Stimulated activated naive CD8-positive, alpha-beta T cell treated with anti-CD3 and anti-CD28 coated beads, Interleukin-15, amount 100 ng/mL, for 72 hours (primary cell): ENCODE results near the gene CYSLTR2.

Source experiments
- ATAC-seq: fragments of 150-1000 bp; cut with Tn5 transposase; 2 replicates; pipeline ENCODE4 v1.10.0; 2021; ENCODE audit warnings: mild to moderate bottlenecking, moderate library complexity
- DNase-seq, 2 donors: peaks; one replicate each; pipeline ENCODE4 v3.0.0; 2021 to 2022
- H3K27ac Mint-ChIP-seq, 2 donors: one replicate each; pipeline ENCODE4 v1.8.0; 2022; ENCODE audit warnings: mild to moderate bottlenecking in 2 of 2, mixed read lengths in 2 of 2, moderate library complexity in 2 of 2
- H3K27me3 Mint-ChIP-seq: one replicate; pipeline ENCODE4 v1.8.0; 2022; ENCODE audit warnings: mixed read lengths
- H3K4me1 Mint-ChIP-seq: one replicate; pipeline ENCODE4 v1.8.0; 2022; ENCODE audit warnings: mild to moderate bottlenecking, mixed read lengths
- H3K4me3 Mint-ChIP-seq, 2 donors: one replicate each; pipeline ENCODE4 v1.8.0; 2022; ENCODE audit warnings: mild to moderate bottlenecking in 2 of 2, mixed read lengths in 2 of 2, moderate library complexity in 1 of 2
- H3K9me3 Mint-ChIP-seq, 2 donors: one replicate each; pipeline ENCODE4 v1.8.0; 2022; ENCODE audit warnings: mixed read lengths in 2 of 2

CYSLTR2 gene, protein sequence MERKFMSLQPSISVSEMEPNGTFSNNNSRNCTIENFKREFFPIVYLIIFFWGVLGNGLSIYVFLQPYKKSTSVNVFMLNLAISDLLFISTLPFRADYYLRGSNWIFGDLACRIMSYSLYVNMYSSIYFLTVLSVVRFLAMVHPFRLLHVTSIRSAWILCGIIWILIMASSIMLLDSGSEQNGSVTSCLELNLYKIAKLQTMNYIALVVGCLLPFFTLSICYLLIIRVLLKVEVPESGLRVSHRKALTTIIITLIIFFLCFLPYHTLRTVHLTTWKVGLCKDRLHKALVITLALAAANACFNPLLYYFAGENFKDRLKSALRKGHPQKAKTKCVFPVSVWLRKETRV

DNA sequence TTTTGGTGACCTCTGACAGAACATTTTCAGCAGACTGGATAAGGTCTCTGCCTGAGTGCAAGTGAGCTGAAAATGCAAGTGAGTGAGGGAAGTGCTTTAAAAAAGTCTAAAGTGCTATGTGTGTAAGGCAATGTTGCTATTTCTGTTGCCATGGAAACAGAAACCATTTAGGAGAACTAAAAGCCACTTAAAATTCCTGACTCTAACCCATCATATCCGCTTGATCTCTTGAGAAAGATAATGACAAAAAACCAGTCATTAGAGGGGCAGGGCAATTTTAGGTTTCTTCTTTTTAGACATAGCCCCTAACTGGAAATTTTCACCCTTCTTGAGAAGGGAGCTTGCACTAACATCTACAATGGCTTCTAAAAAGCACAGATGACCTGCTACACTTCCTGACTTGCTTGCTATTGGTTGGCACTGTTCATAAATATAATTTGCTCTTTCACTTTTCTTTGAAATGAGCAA lies at the start of gene CYSLTR2:
Gene CYSLTR2, plus strand, starts transcription at position 458 of the 468 bp plus-strand sequence. CDS start 52,889 bp downstream, outside the sequence.
- Mint-ChIP-seq H3K27ac (peak within 1 kb of the TSS; percentile 90 to 94), H3K4me1 (peaks cover 23% of the 10 kb centered on the region), H3K9me3 (no peaks in the 10 kb centered on the region), H3K4me3 (peak within 1 kb of the TSS; percentile 81 to 82), H3K27me3 (no peaks in the 10 kb centered on the region)
- peak in 1 of 2 donors; percentile 19 for DNase-seq
- ATAC-seq = peak; percentile 90

GRCh38 chr13:48615049-48615448 lies 38.7 kb upstream of the CYSLTR2 start:
- Mint-ChIP-seq H3K9me3 (peaks cover 5 to 32% of the 10 kb centered on the region in 2 donors), H3K27ac (no peak overlapping the region), H3K4me3 (no peak overlapping the region), H3K4me1 (no peaks in the 10 kb centered on the region), H3K27me3 (no peaks in the 10 kb centered on the region)
- DNase-seq (no peak), ATAC-seq (no peak)

DNA sequence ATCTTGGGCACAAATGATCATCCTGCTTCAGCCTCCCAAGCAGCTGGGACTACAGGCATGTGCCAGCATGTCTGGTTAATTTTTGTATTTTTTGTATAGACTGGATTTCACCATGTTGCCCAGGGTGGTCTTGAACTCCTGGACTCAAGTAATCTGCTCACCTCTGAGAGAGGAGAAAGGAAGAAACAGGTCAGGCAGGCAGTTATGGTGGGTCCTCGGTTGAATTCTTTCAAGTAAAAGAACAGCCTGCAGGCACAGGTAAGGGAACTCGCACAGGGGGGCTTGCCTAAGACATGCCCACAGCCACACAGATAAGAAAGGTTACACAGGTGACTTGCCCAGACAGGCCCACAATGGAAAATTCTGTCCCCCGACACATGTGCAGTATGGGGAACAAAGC lies 34.8 kb upstream of the CYSLTR2 start:
- H3K4me3 Mint-ChIP-seq = no peak overlapping the region
- no peaks in the 10 kb centered on the region for H3K4me1 Mint-ChIP-seq
- no peak for DNase-seq
- H3K27ac Mint-ChIP-seq = no peak overlapping the region
- ATAC-seq = no peak
- H3K27me3 Mint-ChIP-seq = no peaks in the 10 kb centered on the region
- peaks cover 19 to 64% of the 10 kb centered on the region in 2 donors for H3K9me3 Mint-ChIP-seq

- ATAC-seq = no peak
- Mint-ChIP-seq H3K27ac (no peak overlapping the region), H3K9me3 (peaks cover 19 to 58% of the 10 kb centered on the region in 2 donors), H3K27me3 (no peaks in the 10 kb centered on the region), H3K4me3 (no peak overlapping the region), H3K4me1 (no peaks in the 10 kb centered on the region)
- no peak for DNase-seq
Observed at GRCh38 chr13:48621056-48621455, 32.7 kb upstream of the CYSLTR2 start.

GRCh38 chr13:48624016-48624415 lies 29.7 kb upstream of the CYSLTR2 start:
- DNase-seq (no peak), ATAC-seq (no peak)
- peaks cover 24 to 41% of the 10 kb centered on the region in 2 donors for H3K9me3 Mint-ChIP-seq
- H3K4me1 Mint-ChIP-seq = no peaks in the 10 kb centered on the region
- H3K27me3 Mint-ChIP-seq = no peaks in the 10 kb centered on the region
- no peak overlapping the region for H3K4me3 Mint-ChIP-seq
- H3K27ac Mint-ChIP-seq = no peak overlapping the region

- Mint-ChIP-seq H3K4me1 (no peaks in the 10 kb centered on the region), H3K4me3 (no peak overlapping the region), H3K27me3 (no peaks in the 10 kb centered on the region), H3K27ac (no peak overlapping the region), H3K9me3 (peaks cover 28 to 38% of the 10 kb centered on the region in 2 donors)
- ATAC-seq = no peak
- DNase-seq = no peak
Observed at GRCh38 chr13:48624858-48625257, 28.9 kb upstream of the CYSLTR2 start.

GRCh38 chr13:48625413-48626076 lies 28.2 kb upstream of the CYSLTR2 start:
- ATAC-seq (no peak), DNase-seq (no peak)
- H3K27me3 Mint-ChIP-seq = no peaks in the 10 kb centered on the region
- peaks cover 23 to 34% of the 10 kb centered on the region in 2 donors for H3K9me3 Mint-ChIP-seq
- H3K27ac Mint-ChIP-seq = no peak overlapping the region
- no peak overlapping the region for H3K4me3 Mint-ChIP-seq
- H3K4me1 Mint-ChIP-seq = no peaks in the 10 kb centered on the region

GRCh38 chr13:48626077-48626449 lies 27.7 kb upstream of the CYSLTR2 start:
- H3K27ac Mint-ChIP-seq = no peak overlapping the region
- no peak overlapping the region for H3K4me3 Mint-ChIP-seq
- H3K9me3 Mint-ChIP-seq = peaks cover 20 to 30% of the 10 kb centered on the region in 2 donors
- DNase-seq (no peak), ATAC-seq (no peak)
- no peaks in the 10 kb centered on the region for H3K4me1 Mint-ChIP-seq
- H3K27me3 Mint-ChIP-seq = no peaks in the 10 kb centered on the region

DNA sequence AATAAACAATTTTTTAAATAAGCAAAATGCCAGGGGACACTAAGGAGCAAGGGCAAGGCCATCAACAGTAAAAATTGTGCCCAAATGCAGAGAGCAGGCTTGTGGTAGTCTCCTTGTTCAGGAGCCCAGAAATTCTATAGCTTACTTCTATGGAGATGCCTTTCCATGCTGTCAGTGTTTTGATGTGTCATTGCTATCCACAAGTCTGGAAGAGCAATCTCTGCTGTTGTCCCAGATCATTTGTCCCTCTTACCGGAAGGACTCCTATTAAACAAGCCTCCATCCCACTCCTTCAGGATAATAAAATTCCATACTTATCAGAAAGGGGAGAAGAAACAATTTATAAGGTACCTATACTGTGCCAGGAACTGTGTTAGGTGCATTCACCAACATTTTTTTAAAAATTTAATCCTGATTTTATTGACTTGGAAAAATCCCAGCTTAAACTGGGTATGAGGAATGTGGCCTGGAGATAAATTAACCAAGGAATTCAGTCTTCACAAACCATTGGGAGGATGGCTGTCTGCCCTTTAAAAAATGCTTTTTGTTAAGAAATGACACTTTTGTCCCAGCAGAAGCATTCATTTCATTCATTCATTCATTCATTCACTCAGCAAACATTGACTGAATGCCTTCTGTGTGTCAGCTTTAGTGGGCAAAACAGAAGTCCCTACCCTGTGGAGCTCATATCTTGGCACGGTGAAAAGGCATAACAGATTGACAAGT lies 26.8 kb upstream of the CYSLTR2 start:
- Mint-ChIP-seq H3K27ac (no peak overlapping the region), H3K4me3 (no peak overlapping the region), H3K4me1 (no peaks in the 10 kb centered on the region), H3K9me3 (peaks cover 14 to 22% of the 10 kb centered on the region in 2 donors), H3K27me3 (no peaks in the 10 kb centered on the region)
- ATAC-seq = no peak
- no peak for DNase-seq

DNA sequence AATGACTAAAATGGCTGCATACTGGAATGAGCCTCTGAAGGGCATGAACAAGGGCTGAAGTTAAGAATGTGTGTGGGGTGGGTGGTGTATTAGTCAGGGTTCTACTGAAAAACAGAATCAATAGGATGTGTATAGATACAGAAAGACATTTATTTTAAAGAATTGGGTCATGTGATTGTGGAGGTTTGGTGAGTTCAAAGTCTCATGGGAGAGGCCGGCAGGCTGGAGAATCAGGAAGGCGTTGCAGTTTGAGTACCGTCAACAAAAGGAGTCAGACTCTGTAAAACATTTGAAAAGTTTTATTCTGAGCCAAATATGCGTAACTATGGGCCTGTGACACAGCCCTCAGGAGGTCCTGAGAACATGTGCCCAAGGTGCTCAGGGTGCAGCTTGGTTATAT lies 24.5 kb upstream of the CYSLTR2 start:
- H3K27ac Mint-ChIP-seq = no peak overlapping the region
- ATAC-seq (no peak), DNase-seq (no peak)
- H3K4me3 Mint-ChIP-seq = no peak overlapping the region
- no peaks in the 10 kb centered on the region for H3K4me1 Mint-ChIP-seq
- H3K27me3 Mint-ChIP-seq = no peaks in the 10 kb centered on the region
- H3K9me3 Mint-ChIP-seq = peaks cover 13 to 22% of the 10 kb centered on the region in 2 donors

- Mint-ChIP-seq H3K4me1 (no peaks in the 10 kb centered on the region), H3K4me3 (no peak overlapping the region), H3K27me3 (no peaks in the 10 kb centered on the region), H3K27ac (no peak overlapping the region), H3K9me3 (peaks cover 13 to 22% of the 10 kb centered on the region in 2 donors)
- DNase-seq (no peak), ATAC-seq (no peak)
Observed at GRCh38 chr13:48630291-48630690, 23.4 kb upstream of the CYSLTR2 start.

- H3K27ac Mint-ChIP-seq = no peak overlapping the region
- no peaks in the 10 kb centered on the region for H3K4me1 Mint-ChIP-seq
- H3K9me3 Mint-ChIP-seq = peaks cover 13 to 22% of the 10 kb centered on the region in 2 donors
Observed at GRCh38 chr13:48630773-48631172, 23.0 kb upstream of the CYSLTR2 start.

DNA sequence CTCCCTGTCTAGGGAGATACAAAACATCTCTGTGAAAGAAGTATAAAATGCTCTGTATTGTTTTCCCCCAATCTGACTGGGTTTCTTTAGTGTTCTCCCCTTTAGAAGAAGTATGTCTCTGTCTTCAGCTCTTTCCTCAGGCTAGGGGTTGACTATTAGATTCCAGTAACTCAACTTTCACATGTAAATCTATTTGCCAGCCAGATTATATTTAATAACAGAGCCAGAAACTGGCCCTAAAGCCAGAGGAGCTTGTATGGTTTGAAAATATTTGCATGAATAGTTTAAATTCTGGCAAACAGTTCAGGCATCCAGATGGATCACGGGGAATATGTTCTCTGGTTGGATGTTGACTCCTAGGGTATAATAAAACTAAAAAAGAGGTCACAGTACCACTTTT lies 22.3 kb upstream of the CYSLTR2 start:
- no peak overlapping the region for H3K4me3 Mint-ChIP-seq
- H3K4me1 Mint-ChIP-seq = no peaks in the 10 kb centered on the region
- no peak overlapping the region for H3K27ac Mint-ChIP-seq
- no peaks in the 10 kb centered on the region for H3K27me3 Mint-ChIP-seq
- ATAC-seq = no peak
- no peak for DNase-seq
- H3K9me3 Mint-ChIP-seq = peaks cover 17 to 26% of the 10 kb centered on the region in 2 donors

More at GRCh38 chr13:48630773-48631172, 23.0 kb upstream of the CYSLTR2 start:
- no peak for ATAC-seq
- no peaks in the 10 kb centered on the region for H3K27me3 Mint-ChIP-seq
- DNase-seq = no peak
- H3K4me3 Mint-ChIP-seq = no peak overlapping the region

DNA sequence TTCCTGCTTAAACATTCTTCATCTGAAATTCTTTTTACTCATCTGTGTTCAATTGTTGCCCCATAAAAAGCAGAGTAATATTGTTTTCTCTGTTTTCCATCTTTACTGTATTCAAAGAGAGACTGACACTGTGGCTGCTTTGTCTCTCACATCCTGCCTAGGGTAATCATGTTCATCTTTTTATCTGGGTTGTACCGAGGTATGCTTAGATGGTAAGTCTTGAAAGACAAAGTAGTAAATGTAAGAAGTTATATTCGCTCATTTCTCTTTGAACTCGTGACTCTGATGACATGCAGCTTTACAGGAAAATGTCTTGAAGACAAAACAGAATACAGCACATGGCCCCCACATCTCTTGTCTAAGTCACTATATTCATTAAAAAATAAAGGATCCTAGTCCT lies 20.0 kb upstream of the CYSLTR2 start:
- Mint-ChIP-seq H3K9me3 (peaks cover 18 to 22% of the 10 kb centered on the region in 2 donors), H3K27ac (no peak overlapping the region), H3K27me3 (no peaks in the 10 kb centered on the region), H3K4me3 (no peak overlapping the region), H3K4me1 (no peaks in the 10 kb centered on the region)
- ATAC-seq = no peak
- no peak for DNase-seq

DNA sequence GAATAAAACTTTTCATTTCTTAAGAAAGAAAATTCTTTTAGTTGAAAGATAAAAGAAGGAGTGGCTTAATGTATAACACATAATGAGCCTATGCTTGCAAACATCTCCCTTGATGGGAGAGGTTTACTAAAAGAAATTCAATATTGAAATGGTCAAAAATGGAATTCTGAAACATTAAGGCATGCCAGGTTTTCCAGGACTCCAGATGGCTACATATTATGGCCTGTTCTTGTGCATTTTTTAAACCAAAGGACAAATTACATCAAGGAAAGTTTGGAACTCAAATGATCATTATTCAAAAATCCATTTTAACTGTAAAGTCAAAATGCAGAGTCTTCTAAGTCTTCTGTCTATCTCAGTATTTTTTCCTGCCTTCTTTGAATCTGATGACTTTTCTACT lies 19.1 kb upstream of the CYSLTR2 start:
- Mint-ChIP-seq H3K4me3 (no peak overlapping the region), H3K27me3 (no peaks in the 10 kb centered on the region), H3K4me1 (no peaks in the 10 kb centered on the region), H3K27ac (no peak overlapping the region), H3K9me3 (peaks cover 14 to 29% of the 10 kb centered on the region in 2 donors)
- ATAC-seq (no peak), DNase-seq (no peak)

DNA sequence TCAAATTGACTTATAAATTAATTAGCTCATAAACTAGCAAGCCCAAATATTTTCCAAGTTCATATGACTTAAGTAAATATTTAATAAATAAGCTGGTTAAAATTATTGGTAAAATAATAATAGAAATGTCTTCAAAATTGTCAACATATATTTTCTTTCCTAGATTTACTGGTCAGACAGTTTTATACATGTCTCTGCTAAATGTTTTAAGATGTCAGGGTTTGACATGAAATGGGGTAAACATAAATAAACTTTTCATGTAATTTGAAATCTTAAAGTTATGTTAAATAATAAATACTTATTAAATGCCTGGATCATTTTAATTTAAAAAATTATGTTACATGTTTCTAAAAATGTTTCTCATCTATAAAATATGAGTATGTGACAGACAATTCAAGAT lies 18.3 kb upstream of the CYSLTR2 start:
- Mint-ChIP-seq H3K4me1 (no peaks in the 10 kb centered on the region), H3K27ac (no peak overlapping the region), H3K9me3 (peaks cover 14 to 29% of the 10 kb centered on the region in 2 donors), H3K27me3 (no peaks in the 10 kb centered on the region), H3K4me3 (no peak overlapping the region)
- ATAC-seq = no peak
- no peak for DNase-seq
